ENCODE results near the gene FLNC. TPM values are rescaled to one million over a fixed set of nuclear protein-coding genes. Genes with fewer than 3 reads are reported as not detected.
A peak's percentile ranks its signal among the peaks of the same experiment; 100 is the strongest.

FLNC gene
- total and polyA plus RNA-seq, 9 of the 15 experiments (the other 6 are each of a cell fraction or from before 2014, with no cell fraction given) = 0.90 to 155 (median 28.8) TPM

DNA sequence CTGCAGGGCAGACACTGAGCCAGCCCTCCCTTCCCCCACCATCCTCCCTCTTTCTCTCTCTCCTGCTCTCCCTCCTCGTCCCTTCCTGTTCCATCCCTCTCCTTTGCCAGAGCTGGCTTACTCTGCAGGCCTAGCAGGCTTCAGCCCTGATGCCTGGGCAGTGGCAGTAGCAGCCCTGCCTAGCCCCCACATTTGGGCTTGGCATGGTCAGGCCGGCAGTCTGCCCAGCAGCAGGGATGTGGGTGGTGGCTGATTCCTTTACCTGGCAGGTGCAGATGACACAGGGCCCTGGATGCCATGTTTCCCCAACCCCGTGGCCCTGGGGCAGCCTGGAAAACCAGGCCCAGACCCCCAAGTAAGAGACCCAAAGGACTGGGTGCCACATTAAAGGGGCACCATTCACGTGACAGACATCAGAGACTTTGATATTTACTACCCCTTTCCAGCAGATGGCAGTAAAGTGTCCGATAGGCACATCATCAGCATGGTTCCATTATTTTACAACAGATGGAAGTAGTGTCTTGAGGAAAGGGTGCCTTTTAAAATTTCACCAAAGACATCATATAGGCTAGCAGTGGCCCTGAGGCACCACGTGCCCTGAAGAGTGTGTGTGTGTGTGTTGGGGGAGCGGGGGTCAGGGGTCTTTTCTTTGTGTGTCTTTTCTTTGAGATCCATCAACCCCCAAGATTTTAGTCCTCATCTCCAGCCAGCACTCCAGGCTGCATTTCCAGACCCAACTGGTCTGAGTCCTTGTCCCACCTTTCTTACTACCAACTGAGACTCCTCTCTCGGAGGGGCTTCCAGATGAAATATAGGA is 74.4 kb downstream of the FLNC start (continued):
- TF ChIP-seq, protein P1, sequence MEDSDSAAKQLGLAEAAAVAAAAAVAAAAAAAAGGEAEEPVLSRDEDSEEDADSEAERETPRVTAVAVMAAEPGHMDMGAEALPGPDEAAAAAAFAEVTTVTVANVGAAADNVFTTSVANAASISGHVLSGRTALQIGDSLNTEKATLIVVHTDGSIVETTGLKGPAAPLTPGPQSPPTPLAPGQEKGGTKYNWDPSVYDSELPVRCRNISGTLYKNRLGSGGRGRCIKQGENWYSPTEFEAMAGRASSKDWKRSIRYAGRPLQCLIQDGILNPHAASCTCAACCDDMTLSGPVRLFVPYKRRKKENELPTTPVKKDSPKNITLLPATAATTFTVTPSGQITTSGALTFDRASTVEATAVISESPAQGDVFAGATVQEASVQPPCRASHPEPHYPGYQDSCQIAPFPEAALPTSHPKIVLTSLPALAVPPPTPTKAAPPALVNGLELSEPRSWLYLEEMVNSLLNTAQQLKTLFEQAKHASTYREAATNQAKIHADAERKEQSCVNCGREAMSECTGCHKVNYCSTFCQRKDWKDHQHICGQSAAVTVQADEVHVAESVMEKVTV (CRISPR knock-in tag; IDR thresholded peaks at IDR 0.05) = 0 out of 2 replicates have a peak, but pooled peaks have one; percentile 40
- TF ChIP-seq MBD2 (IDR thresholded peaks at IDR 0.05; ENCODE audit: borderline replicate concordance, low read depth) = no peak
- no peak for TF ChIP-seq TAL1 (IDR thresholded peaks at IDR 0.05)
- peak; percentile 14; the same call in 1 of the 2 replicates for TF ChIP-seq NBN (IDR thresholded peaks at IDR 0.05; ENCODE audit: low read depth)
- no peak for TF ChIP-seq MAFG (tag; conservative IDR thresholded peaks at IDR 0.05)
- TF ChIP-seq, protein P2, sequence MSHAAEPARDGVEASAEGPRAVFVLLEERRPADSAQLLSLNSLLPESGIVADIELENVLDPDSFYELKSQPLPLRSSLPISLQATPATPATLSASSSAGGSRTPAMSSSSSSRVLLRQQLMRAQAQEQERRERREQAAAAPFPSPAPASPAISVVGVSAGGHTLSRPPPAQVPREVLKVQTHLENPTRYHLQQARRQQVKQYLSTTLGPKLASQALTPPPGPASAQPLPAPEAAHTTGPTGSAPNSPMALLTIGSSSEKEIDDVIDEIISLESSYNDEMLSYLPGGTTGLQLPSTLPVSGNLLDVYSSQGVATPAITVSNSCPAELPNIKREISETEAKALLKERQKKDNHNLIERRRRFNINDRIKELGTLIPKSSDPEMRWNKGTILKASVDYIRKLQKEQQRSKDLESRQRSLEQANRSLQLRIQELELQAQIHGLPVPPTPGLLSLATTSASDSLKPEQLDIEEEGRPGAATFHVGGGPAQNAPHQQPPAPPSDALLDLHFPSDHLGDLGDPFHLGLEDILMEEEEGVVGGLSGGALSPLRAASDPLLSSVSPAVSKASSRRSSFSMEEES (CRISPR knock-in tag; IDR thresholded peaks at IDR 0.05) = peak; percentile 25; the same call in 1 of the 2 replicates
- no peak for TF ChIP-seq LARP7 (IDR thresholded peaks at IDR 0.05)
- no peak for TF ChIP-seq POLR3G (IDR thresholded peaks at IDR 0.05; ENCODE audit: extremely low read depth, insufficient read length, insufficient replicate concordance)
- no peak for TF ChIP-seq BRD4 (IDR thresholded peaks at IDR 0.05)
- TF ChIP-seq, protein P3, sequence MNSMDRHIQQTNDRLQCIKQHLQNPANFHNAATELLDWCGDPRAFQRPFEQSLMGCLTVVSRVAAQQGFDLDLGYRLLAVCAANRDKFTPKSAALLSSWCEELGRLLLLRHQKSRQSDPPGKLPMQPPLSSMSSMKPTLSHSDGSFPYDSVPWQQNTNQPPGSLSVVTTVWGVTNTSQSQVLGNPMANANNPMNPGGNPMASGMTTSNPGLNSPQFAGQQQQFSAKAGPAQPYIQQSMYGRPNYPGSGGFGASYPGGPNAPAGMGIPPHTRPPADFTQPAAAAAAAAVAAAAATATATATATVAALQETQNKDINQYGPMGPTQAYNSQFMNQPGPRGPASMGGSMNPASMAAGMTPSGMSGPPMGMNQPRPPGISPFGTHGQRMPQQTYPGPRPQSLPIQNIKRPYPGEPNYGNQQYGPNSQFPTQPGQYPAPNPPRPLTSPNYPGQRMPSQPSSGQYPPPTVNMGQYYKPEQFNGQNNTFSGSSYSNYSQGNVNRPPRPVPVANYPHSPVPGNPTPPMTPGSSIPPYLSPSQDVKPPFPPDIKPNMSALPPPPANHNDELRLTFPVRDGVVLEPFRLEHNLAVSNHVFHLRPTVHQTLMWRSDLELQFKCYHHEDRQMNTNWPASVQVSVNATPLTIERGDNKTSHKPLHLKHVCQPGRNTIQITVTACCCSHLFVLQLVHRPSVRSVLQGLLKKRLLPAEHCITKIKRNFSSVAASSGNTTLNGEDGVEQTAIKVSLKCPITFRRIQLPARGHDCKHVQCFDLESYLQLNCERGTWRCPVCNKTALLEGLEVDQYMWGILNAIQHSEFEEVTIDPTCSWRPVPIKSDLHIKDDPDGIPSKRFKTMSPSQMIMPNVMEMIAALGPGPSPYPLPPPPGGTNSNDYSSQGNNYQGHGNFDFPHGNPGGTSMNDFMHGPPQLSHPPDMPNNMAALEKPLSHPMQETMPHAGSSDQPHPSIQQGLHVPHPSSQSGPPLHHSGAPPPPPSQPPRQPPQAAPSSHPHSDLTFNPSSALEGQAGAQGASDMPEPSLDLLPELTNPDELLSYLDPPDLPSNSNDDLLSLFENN (IDR thresholded peaks at IDR 0.05; ENCODE audit: low read depth in 2 of 2, low read length in 2 of 2) = no peak
- TF ChIP-seq TBP (optimal IDR thresholded peaks at IDR 0.05; ENCODE audit: low read depth, low read length) = no peak
- no peak for TF ChIP-seq HLTF (IDR thresholded peaks at IDR 0.05)
- no peak for TF ChIP-seq SIX5 (IDR thresholded peaks at IDR 0.05; ENCODE audit: borderline replicate concordance in 1 of 2, insufficient read depth in 1 of 2, low read depth in 1 of 2, low read length in 2 of 2)
- TF ChIP-seq IFI16 (CRISPR knock-in tag; IDR thresholded peaks at IDR 0.05) = no peak
- TF ChIP-seq TOE1 (IDR thresholded peaks at IDR 0.05; ENCODE audit: borderline replicate concordance) = peak; percentile 80; the same call in 1 of the 2 replicates
- no peak for TF ChIP-seq TOE1 (CRISPR knock-in tag; IDR thresholded peaks at IDR 0.05; ENCODE audit: borderline replicate concordance, low read depth)
- TF ChIP-seq RHOXF2B (CRISPR knock-in tag; conservative IDR thresholded peaks at IDR 0.05) = no peak
- TF ChIP-seq RUNX1 (IDR thresholded peaks at IDR 0.05; ENCODE audit: low read depth) = no peak
- TF ChIP-seq, protein P4, sequence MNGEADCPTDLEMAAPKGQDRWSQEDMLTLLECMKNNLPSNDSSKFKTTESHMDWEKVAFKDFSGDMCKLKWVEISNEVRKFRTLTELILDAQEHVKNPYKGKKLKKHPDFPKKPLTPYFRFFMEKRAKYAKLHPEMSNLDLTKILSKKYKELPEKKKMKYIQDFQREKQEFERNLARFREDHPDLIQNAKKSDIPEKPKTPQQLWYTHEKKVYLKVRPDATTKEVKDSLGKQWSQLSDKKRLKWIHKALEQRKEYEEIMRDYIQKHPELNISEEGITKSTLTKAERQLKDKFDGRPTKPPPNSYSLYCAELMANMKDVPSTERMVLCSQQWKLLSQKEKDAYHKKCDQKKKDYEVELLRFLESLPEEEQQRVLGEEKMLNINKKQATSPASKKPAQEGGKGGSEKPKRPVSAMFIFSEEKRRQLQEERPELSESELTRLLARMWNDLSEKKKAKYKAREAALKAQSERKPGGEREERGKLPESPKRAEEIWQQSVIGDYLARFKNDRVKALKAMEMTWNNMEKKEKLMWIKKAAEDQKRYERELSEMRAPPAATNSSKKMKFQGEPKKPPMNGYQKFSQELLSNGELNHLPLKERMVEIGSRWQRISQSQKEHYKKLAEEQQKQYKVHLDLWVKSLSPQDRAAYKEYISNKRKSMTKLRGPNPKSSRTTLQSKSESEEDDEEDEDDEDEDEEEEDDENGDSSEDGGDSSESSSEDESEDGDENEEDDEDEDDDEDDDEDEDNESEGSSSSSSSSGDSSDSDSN (IDR thresholded peaks at IDR 0.05; ENCODE audit: borderline replicate concordance in 1 of 2, low read depth in 2 of 2, low read length in 2 of 2) = no peak
